ENCODE measurements around the gene RAB3A. TPM values are rescaled to one million over a fixed set of nuclear protein-coding genes. Genes with fewer than 3 reads are reported as not detected.

RAB3A gene
- total and polyA plus RNA-seq, 12 donors = 7.8 to 36.3 (median 30.2) TPM

GRCh38 chr19:18208098-18208951 lies 4.5 kb upstream of the RAB3A start:
- Histone ChIP-seq H3K36me3 (no peaks in the 10 kb centered on the region), H3K4me1 (peaks cover 8 to 24% (median 12%) of the 10 kb centered on the region in 9 donors), H3K27me3 (peaks cover 0 to 15% (median 5%) of the 10 kb centered on the region in 7 donors), H3K27ac (peak overlapping the region in 2 of 10 donors; percentile 18 to 19), H3K9me3 (no peaks in the 10 kb centered on the region), H3K4me3 (no peak overlapping the region)
- DNase-seq (peak; percentile 35 to 54), ATAC-seq (no peak)
- intact Hi-C loops (cut with DNase I) = loop anchor here in 9 of 10 donors (1.0 to 10.0 kb wide), 11 partner anchors 42 to 206 kb away; partner anchors contain the start of genes SSBP4 (in 3 of the 9), LSM4 (in 2 of the 9) and LRRC25 (in 1 of the 9)
- 13 to 15% methylated on average over 32 of the region's 32 CpGs for WGBS, 2 donors
- TF ChIP-seq CTCF (IDR thresholded peaks at IDR 0.05) = peak; percentile 53 to 81 (median 73)

- peaks cover 11 to 35% (median 22%) of the 10 kb centered on the region in 9 donors for H3K4me1 ChIP-seq
- peak overlapping the region; percentile 94 to 100 (median 97) for H3K27ac ChIP-seq
- peaks cover 0 to 11% (median 0%) of the 10 kb centered on the region in 9 donors for H3K36me3 ChIP-seq
- peaks cover 0 to 15% (median 5%) of the 10 kb centered on the region in 7 donors for H3K27me3 ChIP-seq
- H3K4me3 ChIP-seq = peak overlapping the region in 6 of 10 donors; percentile 42 to 80 (median 71)
- H3K9me3 ChIP-seq = no peaks in the 10 kb centered on the region
- no peak for TF ChIP-seq CTCF (IDR thresholded peaks at IDR 0.05)
- intact Hi-C loops (cut with DNase I) = loop anchor here in 9 of 10 donors (5.0 to 10.0 kb wide), 8 partner anchors 46 to 209 kb away; partner anchors contain the start of genes SSBP4 (in 3 of the 9), LSM4 (in 2 of the 9) and LRRC25 (in 1 of the 9)
- no peak for DNase-seq
- ATAC-seq = no peak
- WGBS, 2 donors = 82 to 86% methylated on average over 12 of the region's 12 CpGs
Measured at GRCh38 chr19:18206018-18206417, 2.2 kb upstream of the RAB3A start.

GRCh38 chr19:18205200-18205892 lies 1.5 kb upstream of the RAB3A start:
- ATAC-seq = peak; percentile 34 to 82 (median 58)
- 10 to 13% methylated on average over 36 of the region's 36 CpGs for WGBS, 2 donors

More at GRCh38 chr19:18205200-18205892, 1.5 kb upstream of the RAB3A start:
- Histone ChIP-seq H3K27ac (peak overlapping the region; percentile 94 to 100 (median 97)), H3K27me3 (peaks cover 0 to 15% (median 5%) of the 10 kb centered on the region in 7 donors), H3K4me3 (peak overlapping the region; percentile 40 to 80 (median 65)), H3K9me3 (no peaks in the 10 kb centered on the region), H3K4me1 (peaks cover 11 to 35% (median 22%) of the 10 kb centered on the region in 9 donors), H3K36me3 (peaks cover 0 to 14% (median 1%) of the 10 kb centered on the region in 9 donors)
- DNase-seq = peak; percentile 83 to 92
- intact Hi-C loops (cut with DNase I) = loop anchor here in 9 of 10 donors (1.0 to 10.0 kb wide), 12 partner anchors 19 to 209 kb away; partner anchors contain the start of genes LSM4 (in 3 of the 9), SSBP4 (in 3 of the 9), LRRC25 (in 1 of the 9) and PDE4C (in 1 of the 9)
- TF ChIP-seq CTCF (IDR thresholded peaks at IDR 0.05) = no peak
